Ramos (cell line): Measurements from ENCODE around the gene USH2A.

Experiments used
- in situ Hi-C: fragments of 300-500 bp; cut with MboI; formaldehyde crosslinking; loops from one replicate; pipeline ENCODE4 v1.14.3; 2022; ENCODE audit warnings: low sequenced_read_pairs; ENCODE audit not compliant: unreplicated experiment

USH2A gene

DNA sequence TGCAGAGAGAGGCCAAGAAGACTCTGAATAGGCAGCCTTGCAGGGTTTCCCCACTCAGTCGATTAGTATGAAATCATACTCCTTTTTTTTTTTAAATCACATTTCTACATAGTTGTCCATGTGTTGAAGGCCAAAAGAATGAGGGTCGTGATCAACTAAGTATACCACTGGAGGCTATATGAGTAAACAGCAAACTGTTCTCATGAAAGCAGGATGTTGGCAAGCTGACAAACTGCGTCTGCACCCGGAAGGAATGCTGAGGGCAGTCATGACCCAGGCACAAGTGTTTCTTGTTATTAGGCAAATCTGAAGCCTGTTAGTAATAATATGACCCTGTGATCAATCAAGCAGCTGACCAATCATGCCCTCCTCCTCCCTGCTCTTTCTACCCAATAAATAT, 213.2 kb downstream of the USH2A start:
- in situ Hi-C loops = no loop called here

DNA sequence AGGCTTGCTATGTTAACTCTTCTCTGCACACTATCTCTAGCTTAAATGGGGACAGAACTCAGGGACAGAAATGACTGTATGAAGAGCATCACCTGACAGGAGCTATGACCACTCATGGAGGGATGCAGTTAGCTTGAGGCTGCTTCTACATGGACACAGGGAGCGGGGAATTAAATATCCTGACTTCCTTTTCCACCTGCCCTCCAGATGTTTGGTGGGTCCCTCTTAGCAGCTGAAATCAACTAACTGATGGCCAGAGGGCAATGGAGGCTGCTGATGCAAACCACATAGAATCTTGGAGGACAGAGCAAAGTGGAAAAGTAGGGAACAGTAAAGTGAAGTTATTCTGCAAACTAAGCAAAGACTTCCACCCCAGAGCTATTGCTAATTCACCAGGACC, 214.1 kb downstream of the USH2A start:
- in situ Hi-C loops = no loop called here

DNA sequence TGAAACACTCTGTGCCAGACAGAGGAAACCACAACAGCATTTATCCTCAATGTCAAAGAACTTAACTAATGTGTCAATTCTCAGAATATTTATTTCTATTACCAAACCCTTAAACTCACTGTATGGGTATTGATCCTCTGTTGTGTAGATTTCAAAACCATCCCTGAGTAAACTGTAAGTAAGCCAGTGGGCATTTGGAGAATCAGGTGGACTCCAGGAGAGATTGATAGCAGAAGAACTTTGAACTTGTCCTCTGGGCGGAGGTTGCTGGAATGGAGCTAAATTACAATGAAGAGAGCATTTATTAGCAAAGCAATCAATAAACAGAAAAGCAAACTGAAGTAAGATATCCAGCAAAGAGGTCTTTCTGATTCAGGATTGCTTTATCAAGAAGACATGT, 216.1 kb downstream of the USH2A start:
- in situ Hi-C loops = no loop called here

DNA sequence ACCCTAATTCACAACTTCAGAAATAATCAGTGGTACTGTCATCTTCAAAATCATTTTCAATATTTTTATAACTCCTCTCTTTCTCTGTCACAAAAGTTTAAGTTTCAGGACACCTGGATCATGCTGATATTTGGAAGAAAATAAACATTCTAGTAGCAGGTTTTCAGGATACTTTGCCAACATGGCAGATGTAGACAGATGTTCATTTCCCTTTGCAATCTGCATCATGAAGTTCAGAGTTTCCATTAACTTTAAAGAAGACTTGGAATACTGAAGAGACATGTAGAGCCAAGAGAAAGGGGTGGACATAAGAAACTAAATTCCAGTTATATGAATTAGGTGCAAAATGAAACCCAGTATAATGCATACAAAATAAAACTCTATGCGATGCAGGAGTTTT, 218.1 kb downstream of the USH2A start:
- in situ Hi-C loops = no loop called here

DNA sequence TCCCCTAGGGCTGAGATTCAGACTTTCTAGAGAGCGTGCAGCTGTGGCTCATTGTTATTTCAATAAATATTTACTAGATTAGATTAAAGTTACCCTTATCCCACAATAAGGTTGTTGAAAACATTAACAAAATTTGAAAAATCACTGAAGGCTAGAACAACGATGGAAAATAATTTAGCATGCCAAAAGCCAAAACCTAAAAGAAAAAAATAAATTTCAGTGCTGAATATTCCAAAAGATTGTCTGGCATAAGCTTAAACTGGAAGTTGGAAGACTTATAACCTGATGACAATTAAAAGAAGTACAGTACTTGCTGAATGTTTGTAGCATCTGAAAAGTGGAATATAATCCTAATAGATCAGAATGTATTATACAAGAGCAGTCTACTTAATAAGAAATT, 221.3 kb downstream of the USH2A start:
- in situ Hi-C loops = no loop called here

DNA sequence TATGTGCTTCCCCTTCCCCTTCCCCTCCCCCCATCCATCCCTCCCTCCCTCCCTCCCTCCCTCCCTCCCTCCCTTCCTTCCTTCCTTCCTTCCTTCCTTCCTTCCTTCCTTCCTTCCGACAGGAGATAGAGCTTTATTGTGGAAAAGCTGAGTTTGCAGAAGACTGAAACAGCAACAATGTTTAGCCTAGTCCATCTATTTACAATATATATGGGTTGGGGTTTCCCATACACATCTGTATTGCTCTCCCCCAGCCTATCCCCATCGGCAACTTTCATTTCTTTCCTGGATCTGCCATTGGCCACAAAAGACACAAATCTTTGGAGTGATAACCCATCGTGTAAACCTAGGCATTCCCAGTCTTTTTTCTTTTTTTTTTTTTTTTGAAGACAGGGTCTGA, 222.3 kb downstream of the USH2A start:
- in situ Hi-C loops = no loop called here

DNA sequence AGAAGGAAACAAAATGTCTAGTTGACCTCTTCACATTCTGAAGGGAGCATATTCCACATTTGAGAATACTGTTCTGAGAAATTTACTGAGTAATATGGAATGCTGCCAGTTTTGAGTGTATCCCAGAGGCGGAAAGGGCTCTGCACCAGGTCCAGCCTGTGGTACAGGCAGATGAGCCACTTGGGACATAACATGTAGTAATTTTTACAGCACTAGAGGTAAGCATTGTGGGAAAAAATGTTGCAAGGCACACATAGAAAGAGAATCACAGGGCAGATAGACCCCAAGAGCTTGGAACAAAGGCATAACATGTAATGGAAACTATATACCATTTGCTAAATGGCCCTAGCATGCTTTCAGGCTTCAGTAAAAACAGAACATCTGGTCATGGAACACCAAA, 228.5 kb downstream of the USH2A start:
- in situ Hi-C loops = no loop called here

DNA sequence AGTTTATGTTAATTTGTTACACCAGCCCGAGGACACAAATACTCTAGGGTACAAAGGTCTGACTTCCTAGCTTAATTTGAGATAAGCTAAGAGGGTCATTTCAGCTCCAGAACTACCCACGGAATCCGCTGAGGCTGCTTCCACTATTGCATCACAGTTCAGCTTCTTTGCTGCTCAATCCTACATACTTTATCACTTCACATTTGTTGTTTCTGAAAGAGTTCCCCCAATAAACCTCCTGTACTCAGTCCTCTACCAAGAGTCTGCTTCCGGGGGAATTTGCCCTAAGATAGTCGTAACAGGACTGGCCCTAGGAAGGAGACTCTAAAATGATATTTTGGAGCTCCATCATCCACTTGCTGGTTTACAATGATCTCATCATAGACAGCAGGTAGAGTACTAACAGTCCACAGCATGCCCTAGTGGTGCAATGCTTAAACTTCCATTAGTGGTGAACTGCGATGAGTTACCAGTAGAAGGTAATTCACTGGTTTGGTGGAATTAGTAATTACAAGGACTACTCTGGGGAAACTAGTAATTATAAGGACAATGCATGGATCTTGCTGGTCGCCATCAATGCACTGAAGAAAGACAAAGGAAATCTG, 229.3 kb downstream of the USH2A start:
- in situ Hi-C loops = no loop called here

DNA sequence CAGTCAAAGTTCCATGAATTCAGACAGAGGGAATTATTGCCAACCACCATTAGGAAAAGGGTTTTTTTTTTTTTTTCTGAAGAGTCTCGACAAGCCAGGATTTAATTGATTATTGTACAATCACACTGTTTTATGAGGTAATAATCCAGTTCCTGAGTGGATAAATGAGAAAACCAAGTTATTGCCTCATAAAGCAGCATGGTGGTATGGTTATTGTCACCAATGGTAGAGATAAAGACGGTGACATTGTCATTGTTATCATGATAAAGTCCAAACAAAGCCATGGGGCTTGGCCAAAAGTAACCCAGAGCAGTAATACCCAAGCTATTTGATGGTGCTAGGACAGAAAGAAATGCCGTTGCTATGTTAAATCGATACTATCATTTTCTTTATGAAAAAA, 232.8 kb downstream of the USH2A start:
- in situ Hi-C loops = no loop called here

DNA sequence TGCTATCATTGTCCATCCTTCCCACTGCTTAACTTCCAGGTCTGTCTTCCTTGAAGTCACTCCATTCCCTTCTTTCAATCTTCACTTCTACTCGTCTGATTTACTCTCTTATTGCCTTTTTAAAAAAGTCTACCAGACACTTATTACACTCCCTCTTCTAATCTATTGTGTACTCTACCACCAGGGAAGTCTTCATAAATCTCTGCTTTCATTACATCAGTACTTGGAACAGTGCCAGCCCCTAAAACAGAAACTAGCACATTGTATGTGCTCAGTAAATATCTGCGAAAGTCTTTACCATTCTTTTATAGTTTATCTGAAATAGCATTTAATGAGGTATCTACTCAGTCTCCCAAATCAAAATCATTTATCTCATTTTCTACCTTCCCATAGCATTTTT, 236.4 kb downstream of the USH2A start:
- in situ Hi-C loops = no loop called here

DNA sequence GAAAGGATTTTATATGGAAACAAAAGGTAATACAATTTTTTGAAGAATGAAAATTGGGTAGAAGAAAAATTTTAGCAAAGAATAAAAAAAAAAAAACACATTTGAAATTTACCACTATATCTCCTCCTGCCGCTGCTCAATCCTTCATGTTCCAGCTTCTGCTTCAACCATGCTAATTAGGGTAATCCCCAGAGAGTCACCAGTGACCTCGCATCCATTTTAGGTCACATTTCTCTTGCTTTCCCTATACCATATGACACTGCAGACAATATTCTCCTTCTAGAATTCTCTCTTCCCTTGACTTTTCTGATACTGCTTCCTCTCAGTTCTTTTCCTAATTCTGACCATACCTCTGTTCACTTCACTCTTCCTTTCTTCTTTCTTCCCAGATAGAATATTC, 237.1 kb downstream of the USH2A start:
- in situ Hi-C loops = no loop called here

DNA sequence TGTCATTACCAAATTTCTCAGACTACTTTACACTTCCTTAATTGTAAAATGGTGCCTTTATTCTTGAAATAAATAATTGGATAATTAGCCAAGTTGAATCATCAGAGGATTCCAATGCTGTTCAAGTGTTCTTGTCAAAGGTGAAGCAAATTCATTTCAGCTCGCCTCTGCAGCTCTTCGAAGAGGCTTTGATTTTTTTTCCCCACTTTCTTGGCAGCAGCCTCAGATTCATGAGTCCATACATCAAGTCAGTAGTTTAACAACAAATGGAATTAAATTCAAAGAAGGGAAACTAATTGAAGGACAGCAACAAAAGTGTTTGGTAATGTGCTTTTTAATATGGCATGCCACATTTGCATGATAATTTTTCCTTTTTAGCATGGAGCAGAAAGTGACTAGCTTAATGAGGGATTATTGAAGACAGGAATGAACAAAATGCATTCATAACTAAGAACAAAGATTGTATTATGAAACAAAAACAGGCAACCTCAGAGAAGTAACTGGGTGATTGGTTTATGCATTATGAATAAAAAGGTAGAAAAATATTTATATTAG, 239.0 kb downstream of the USH2A start:
- in situ Hi-C loops = no loop called here

DNA sequence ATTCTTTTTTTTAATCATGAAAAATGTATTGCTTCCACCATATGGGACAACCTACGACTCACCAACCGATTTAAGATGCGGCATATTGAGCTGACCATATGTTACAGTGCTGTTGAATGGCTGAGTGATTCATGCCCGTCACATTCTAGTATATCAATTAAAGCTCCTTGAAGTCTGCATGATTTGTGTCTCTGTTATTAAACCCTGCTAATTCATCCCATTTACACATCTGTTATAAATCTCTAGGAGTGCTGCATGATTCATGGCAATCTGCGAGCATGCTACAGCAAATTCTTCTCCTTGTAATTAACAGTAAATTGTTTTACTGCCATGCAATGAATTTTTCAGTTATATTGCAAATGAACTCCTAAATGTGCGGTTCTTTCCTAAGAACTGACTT, 239.8 kb downstream of the USH2A start:
- in situ Hi-C loops = no loop called here

DNA sequence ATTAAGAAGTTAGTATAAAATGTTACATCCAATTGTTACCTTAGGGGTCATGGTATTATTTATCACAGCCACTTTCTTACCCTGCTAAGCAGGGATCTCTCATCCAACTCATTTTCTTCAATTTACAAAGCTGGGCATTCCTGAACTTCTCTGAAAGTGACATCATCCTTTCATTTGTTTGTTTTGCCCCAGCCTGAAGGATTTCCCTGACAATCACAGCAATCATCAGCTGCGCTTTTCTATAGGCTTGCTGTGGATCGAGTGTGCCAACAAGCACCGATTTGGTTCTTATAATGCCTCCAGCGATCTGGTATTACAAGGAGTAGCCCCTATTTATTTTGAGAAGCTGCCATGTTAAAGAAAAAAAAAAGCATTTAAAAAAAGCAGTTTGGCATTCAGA, 240.2 kb downstream of the USH2A start:
- in situ Hi-C loops = no loop called here

DNA sequence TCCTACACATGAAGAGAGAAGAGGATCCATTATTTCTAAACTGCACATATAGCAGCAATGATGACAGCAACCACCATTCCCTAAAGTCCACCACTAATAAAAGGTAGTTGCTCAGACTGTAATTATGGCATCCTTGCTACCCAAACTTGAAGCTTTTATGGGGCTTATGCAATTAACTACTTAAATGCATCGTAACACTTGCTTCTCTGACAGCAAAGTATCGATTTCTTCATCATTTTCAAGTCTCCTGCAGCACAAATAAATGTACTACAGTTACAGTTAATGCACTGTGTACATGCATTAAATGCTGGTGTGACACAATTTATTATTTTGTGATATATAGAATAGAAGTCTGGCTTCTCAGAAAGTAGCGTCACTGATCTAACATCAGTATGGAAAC, 241.7 kb downstream of the USH2A start:
- in situ Hi-C loops = no loop called here

DNA sequence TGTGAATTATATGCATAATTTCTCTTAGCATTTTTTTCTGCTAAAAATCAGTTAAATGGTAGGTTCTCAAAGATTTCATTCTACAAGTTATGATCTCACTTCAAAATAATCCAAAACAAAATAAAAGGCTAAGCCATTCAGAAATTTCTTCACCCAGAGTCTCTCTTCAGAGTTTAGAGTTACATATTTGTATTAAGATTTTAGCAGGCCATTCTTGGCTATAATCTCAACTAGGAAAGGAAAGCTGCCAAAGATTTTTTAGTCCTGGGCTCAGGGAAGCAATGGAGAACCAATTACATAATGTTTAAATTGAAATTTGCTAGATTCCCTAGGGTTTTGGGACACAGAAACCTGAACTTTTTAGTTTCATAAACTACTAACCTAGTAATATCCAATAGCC, 245.0 kb downstream of the USH2A start:
- in situ Hi-C loops = no loop called here

DNA sequence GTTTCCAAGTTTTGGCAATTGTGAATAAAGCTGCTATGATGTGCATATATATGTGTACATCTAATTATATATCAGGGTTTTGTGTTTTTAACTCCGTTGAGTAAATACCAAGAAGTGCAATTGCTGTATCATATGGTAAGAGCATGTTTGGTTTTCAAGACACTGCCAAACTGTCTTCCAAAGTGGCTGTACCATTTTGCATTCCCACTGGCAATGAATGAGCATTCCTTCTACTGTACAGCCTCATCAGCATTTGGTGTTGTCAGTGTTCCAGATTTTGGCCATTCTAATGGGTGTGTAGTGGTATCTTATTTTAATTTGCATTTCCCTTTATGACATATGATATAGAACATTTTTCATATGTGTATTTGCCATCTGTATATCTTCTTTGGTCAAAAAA, 246.3 kb downstream of the USH2A start:
- in situ Hi-C loops = no loop called here

DNA sequence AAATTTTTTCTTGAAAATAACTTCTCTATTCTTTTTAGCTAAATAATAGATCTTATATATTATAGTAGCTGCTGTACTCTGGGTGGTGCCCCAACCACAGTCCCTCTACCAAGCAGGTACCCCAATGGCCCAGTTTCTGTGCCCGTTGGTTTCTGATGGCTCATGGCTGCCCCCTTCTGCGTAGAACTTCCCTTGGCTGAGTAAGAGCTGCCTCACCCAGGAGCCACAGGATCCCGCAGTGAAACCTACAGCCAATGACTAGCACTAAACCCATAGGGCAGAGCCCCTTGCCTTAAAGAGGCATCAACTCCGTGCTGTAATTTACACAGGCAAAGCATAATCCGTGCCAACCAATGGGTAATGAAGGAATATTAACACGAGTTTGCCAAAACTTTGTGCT, 247.5 kb downstream of the USH2A start:
- in situ Hi-C loops = no loop called here

DNA sequence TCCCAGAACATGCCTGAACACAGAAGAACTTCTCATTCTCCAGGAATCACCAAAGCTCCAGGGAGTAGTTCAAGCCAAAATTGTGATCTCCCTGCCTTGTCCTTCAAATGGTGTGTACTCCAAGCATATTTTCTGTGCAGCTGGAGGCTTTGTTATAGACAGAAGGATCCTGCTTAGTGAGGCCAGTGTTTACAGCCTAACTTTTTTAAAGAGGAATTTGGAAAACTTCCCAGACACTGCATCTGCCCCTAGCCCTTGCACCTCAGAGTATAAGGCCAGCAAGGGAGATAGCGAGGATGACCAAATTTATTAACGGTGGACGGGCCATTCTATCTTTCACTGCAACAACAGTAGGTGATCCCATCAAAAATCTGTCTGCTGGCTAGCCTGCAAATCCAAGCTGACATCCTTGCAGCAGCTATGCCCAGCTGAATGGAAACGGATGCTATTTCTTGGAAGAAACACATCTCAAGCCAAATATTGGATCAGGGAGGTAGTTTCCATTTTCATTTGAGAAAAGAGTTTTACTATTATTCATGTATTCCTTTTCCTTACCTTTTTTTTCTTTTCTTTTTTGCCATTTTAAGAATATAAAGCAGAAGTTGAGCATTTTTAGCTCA, 249.8 kb downstream of the USH2A start:
- in situ Hi-C loops = no loop called here

DNA sequence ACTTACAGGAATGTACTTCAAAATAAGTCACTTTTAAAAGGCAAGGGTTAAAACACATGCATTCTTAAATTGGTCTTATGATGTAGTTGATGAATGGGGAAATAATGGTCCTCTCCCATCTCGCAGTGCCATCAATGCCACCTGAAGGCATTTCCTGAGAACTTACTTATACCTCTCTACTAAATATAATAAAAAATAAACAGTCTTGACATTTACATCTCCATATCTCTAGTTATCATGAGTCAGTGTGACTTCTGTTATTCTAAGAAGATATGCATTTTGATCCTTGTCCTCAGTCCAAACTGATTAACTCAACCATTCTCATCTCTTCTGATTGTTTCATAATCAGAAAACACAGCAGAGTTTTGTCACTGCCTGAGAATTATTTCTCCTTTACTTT, 253.9 kb downstream of the USH2A start:
- in situ Hi-C loops = no loop called here

DNA sequence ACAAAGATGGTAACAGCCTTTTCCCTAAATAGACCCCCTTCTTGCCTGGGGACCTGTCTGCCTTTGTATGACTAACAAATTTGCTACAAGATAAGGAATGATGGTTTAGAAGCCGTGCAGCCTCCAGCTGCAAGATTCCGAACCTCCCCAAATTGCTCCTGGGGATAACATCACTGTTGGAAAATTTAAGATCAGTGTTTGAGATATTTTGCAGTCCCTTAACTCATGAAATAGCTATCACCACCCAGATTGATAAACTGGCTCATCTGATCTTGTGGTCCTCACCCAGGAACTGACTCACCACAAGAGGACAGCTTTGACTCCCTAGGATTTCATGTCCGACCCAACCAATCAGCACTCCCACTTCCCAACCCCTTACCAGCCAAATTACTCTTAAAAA, 254.7 kb downstream of the USH2A start:
- in situ Hi-C loops = no loop called here

DNA sequence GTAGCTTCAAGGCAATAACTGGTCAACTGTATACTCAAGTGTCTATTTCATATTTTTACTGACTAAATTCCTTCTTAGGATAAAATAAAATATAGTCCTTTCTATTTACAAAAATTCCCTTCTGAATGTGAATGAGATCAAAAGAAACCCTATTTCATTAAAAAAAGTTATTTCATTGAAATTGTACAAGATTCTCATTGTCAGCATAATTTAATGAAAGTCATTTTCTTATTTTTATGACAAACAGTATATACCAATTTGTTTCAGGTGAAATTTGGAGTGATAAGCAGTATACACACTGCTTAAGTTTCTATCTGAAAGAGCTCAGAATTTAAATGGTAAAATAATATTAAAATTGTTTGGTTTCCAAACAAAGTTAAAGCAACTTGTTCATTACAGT, 269.2 kb downstream of the USH2A start:
- in situ Hi-C loops = no loop called here
